ENCODE measurements around the gene GALNT18. TPM values are rescaled to one million over a fixed set of nuclear protein-coding genes. Genes with fewer than 3 reads are reported as not detected.

Gene GALNT18
- total RNA-seq, 1 experiment from 2014 or later, result 9.2 TPM

- no TSS peak for BruUV-seq (replicated peaks)
- Mint-ChIP-seq H3K27me3 (ENCODE audit: unreplicated experiment) (no peaks in the 10 kb centered on the region), H3K4me1 (ENCODE audit: low read depth, unreplicated experiment) (no peaks in the 10 kb centered on the region), H3K36me3 (ENCODE audit: insufficient read depth, unreplicated experiment) (no peaks in the 10 kb centered on the region), H3K4me3 (ENCODE audit: low read depth, unreplicated experiment) (no peak overlapping the region), H3K9me3 (ENCODE audit: low read depth, unreplicated experiment) (no peaks in the 10 kb centered on the region), H3K27ac (ENCODE audit: unreplicated experiment) (no peak overlapping the region)
- intact Hi-C loops (cut with micrococcal nuclease; ENCODE audit: unreplicated experiment), result no loop called here
- CTCF ChIA-PET, result no interaction called here
- TF ChIP-seq CTCF (IDR thresholded peaks at IDR 0.05; ENCODE audit: unreplicated experiment), result no peak
- no peak for DNase-seq
Observed at GRCh38 chr11:11510939-11511338, 110.9 kb downstream of the GALNT18 start.

- intact Hi-C loops (cut with micrococcal nuclease; ENCODE audit: unreplicated experiment), result no loop called here
- CTCF ChIA-PET, result no interaction called here
- no TSS peak for BruUV-seq (replicated peaks)
- Mint-ChIP-seq H3K27ac (ENCODE audit: unreplicated experiment) (no peak overlapping the region), H3K4me3 (ENCODE audit: low read depth, unreplicated experiment) (no peak overlapping the region), H3K9me3 (ENCODE audit: low read depth, unreplicated experiment) (no peaks in the 10 kb centered on the region), H3K4me1 (ENCODE audit: low read depth, unreplicated experiment) (peaks cover 24% of the 10 kb centered on the region), H3K36me3 (ENCODE audit: insufficient read depth, unreplicated experiment) (no peaks in the 10 kb centered on the region), H3K27me3 (ENCODE audit: unreplicated experiment) (no peaks in the 10 kb centered on the region)
- DNase-seq, result no peak
- TF ChIP-seq CTCF (IDR thresholded peaks at IDR 0.05; ENCODE audit: unreplicated experiment), result no peak
Observed at GRCh38 chr11:11505692-11506091, 116.1 kb downstream of the GALNT18 start.

GRCh38 chr11:11505190-11505589, 116.6 kb downstream of the GALNT18 start:
- no peaks in the 10 kb centered on the region for H3K9me3 Mint-ChIP-seq (ENCODE audit: low read depth, unreplicated experiment)
- intact Hi-C loops (cut with micrococcal nuclease; ENCODE audit: unreplicated experiment), result no loop called here
- no peak overlapping the region for H3K4me3 Mint-ChIP-seq (ENCODE audit: low read depth, unreplicated experiment)
- CTCF ChIA-PET, result no interaction called here
- no peak overlapping the region for H3K27ac Mint-ChIP-seq (ENCODE audit: unreplicated experiment)
- H3K4me1 Mint-ChIP-seq (ENCODE audit: low read depth, unreplicated experiment), result peaks cover 25% of the 10 kb centered on the region
- no peaks in the 10 kb centered on the region for H3K27me3 Mint-ChIP-seq (ENCODE audit: unreplicated experiment)
- H3K36me3 Mint-ChIP-seq (ENCODE audit: insufficient read depth, unreplicated experiment), result no peaks in the 10 kb centered on the region
- TF ChIP-seq CTCF (IDR thresholded peaks at IDR 0.05; ENCODE audit: unreplicated experiment), result no peak
- no peak for DNase-seq
- BruUV-seq (replicated peaks), result no TSS peak

- no peak for DNase-seq
- CTCF ChIA-PET, result no interaction called here
Observed at GRCh38 chr11:11504071-11504470, 117.7 kb downstream of the GALNT18 start.

More at GRCh38 chr11:11504071-11504470, 117.7 kb downstream of the GALNT18 start:
- H3K4me3 Mint-ChIP-seq (ENCODE audit: low read depth, unreplicated experiment), result no peak overlapping the region
- H3K4me1 Mint-ChIP-seq (ENCODE audit: low read depth, unreplicated experiment), result peaks cover 25% of the 10 kb centered on the region
- no peaks in the 10 kb centered on the region for H3K27me3 Mint-ChIP-seq (ENCODE audit: unreplicated experiment)
- no TSS peak for BruUV-seq (replicated peaks)
- TF ChIP-seq CTCF (IDR thresholded peaks at IDR 0.05; ENCODE audit: unreplicated experiment), result no peak
- H3K9me3 Mint-ChIP-seq (ENCODE audit: low read depth, unreplicated experiment), result no peaks in the 10 kb centered on the region
- no peaks in the 10 kb centered on the region for H3K36me3 Mint-ChIP-seq (ENCODE audit: insufficient read depth, unreplicated experiment)
- H3K27ac Mint-ChIP-seq (ENCODE audit: unreplicated experiment), result no peak overlapping the region
- intact Hi-C loops (cut with micrococcal nuclease; ENCODE audit: unreplicated experiment), result no loop called here

Measured in Calu3 (cell line).